GM21723 (cell line): ENCODE results near the gene CD27.

Source experiments
- ATAC-seq: cut with Tn5 transposase; IDR thresholded peaks from one replicate; pipeline ENCODE4 v1.9.1; 2021; ENCODE audit warnings: mild to moderate bottlenecking, moderate library complexity; ENCODE audit not compliant: unreplicated experiment

Gene CD27

DNA sequence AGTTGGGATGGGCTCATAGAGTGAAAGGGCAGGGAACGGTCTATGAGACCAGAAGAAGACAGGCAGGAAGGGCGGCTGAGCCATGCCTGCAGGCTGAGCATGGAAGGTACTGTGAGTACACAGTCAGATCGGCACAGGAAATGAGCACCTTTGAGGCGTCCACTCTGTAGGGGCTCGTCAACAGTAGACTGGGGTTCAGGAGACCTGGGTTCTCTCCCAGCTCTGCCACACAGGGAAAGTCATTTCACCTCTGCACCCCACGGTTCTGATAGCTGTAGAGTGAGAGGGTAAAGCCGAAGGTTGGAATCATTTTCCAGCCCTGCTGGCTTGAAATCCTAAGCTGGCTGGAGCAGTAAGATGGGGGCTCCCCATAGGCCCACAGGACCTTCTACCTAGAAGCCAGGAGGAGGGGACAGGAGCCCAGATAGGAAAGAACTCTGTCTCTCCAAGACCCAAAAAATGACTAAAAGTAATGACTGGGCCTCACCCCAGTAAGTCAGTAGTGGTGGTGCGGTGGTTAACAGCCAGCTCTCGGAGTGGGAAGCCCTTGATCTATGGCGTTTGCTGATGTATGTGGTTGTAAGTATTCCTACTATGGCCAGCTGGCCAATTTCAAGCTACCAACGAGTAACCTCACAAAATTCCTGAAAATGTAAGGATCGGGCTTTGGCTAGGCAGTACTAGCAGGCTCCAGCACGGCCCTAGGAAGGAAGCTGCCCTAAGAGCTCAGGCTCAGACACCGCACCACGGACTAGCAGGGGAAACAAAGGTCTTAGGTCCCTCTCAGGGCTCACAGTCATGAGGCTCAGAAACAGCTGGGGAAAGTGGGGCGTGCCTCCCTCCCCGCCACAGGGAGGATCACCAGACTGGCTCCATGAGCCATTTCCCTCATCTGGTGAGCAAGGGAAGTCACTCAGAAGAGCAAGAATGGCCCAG, 10.3 kb upstream of the CD27 start:
- peak; percentile 38 for ATAC-seq

DNA sequence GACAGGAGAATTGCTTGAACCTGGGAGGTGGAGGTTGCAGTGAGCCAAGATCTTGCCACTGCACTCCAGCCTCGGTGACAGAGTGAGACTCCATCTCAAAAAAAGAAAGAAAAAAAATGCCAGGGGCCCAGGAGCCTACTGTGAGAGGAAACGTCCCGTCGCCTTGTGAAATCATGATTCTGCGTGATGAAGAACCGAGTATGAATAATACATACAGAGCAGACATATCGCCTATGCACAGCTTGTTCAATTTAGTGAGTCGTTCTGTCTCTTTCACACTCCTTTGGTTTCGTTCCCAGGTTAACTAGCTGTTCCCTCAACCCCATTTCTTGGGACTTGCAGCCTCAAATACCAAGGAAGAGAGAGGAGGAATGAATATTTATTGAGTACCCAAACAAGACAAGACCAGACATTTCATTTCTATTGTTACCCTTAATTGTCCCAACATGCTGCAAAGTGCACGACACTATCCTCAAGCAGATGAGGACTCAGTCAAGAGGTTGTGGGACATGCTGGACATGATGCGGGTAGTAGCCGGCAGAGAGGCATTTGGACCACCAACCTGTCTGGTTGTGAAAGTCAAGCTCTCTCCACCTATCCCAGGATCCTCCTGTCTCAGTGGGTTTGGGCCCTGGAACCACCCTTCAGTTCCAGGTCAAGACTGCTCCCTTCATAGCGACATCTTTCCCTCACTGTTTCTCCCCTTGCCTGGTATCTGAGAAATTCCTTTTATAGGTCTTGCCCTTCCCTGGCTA, 8.6 kb upstream of the CD27 start:
- no peak for ATAC-seq

DNA sequence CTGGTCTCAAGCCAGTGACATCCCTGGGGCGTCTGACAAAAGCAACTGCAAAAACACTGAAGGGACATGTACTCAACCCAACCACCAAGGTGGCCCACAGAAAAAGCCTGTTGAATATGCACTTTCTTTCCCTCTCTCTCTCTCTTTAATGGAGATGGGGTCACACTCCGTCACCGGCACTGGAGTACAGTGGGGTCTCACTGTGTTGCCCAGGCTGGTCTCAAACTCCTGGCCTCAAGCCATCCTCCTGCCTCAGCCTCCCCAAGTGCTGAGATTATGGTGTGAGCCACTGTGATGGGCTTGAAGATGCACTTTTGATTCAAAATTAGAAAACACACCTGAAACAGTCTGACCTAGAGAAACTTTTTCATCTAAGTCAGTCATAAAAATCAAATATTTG, 7.2 kb upstream of the CD27 start:
- ATAC-seq = no peak

DNA sequence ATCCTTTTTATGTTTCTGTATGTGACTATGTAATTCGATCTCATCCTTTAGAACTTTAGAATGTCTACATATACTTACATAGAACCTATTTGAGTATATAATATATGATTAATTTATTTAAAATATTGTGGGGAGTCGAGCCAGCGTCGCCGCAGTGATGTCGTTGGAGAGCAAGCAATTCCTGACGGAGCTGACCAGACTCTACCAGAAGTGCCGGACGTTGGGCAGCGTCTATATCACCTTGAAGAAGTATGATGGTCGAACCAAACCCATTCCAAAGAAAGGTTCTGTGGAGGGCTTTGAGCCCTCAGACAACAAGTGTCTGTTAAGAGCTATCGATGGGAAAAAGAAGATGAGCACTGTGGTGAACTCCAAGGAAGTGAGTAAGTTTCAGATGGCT, 6.4 kb upstream of the CD27 start:
- ATAC-seq = no peak

DNA sequence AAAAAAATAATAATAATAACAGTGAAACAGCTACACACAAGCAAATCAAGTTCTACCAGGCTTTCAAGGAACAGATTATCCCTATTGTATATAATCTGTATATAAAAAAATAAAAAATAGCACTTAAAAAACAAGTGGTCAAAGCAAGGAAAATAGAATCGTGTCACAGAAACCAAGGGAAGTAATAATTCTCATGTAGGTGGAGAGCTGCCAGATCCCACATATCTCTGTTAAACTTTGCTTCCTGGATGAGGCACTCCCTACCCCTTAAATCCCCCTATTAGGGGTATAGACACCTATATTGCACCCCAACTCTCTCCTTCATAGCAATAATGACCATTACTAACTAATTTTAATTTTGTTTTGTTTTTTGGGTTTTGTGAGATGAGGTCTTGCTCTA, 4.4 kb upstream of the CD27 start:
- ATAC-seq = no peak

DNA sequence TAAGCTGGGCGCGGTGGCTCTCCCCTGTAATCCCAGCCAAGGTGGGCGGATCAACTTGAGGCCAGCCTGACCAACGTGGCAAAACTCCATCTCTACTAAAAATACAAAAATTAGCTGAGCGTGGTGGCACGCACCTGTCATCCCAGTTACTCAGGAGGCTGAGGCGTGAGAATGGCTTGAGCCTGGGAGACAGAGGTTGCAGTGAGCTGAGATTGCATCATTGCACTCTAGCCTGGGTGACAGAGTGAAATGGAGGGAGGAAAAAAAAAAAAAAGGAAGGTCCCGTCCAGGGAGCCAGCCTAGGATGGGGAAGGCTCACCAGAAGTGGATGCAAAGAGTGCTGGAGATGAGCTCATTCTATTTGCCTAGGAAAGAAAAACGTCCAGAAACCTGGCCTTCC, 1.9 kb upstream of the CD27 start:
- no peak for ATAC-seq

DNA sequence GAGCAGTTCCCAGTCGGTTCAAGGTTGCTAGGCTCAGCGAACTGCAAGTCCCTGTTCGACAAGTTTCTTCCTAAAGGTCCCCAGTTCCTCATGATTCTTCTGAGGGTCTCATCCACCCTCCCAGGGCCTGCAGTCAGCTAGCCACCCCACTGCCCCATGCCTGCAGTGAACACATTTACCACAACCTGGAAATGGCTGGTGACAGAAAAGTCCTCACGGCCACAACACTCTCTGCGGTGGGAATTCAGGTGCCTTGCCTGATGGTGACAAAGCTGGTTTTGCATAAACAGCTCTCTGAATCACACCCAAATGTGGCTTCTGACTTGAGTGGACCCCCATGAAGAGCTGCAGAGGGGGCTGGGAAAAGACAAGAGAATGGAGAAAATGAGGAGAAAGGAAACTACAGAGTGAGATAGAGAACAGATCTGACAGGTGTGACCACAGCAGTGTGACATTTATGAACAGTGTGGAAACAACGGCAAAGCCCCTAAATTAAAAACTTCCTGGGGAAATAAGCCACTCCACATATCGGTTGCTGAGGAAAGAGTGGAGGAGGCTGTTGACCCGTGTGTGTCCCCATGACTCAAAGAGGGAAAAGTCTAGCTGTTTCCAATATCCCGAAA, 1.3 kb upstream of the CD27 start:
- ATAC-seq = no peak

DNA sequence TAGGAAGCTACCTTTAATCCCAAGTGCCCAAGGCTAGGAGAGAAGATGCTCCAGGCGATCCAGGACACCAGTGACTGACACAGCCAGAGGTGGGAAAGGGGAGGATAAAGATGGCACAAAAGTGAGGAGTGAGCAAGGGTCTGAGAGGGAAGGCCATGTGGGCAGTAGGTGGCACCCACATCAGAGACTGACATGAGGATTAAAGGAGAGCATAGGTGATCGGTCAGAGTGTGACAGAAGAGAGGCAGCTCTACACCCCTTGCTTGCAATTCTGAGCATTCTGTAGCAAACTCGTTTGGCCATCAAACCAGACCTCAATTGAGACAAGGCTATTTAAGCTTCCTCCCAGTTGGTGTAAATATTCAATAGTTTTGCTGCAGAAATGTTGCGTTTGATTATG, 724 bp upstream of the CD27 start:
- no peak for ATAC-seq

DNA sequence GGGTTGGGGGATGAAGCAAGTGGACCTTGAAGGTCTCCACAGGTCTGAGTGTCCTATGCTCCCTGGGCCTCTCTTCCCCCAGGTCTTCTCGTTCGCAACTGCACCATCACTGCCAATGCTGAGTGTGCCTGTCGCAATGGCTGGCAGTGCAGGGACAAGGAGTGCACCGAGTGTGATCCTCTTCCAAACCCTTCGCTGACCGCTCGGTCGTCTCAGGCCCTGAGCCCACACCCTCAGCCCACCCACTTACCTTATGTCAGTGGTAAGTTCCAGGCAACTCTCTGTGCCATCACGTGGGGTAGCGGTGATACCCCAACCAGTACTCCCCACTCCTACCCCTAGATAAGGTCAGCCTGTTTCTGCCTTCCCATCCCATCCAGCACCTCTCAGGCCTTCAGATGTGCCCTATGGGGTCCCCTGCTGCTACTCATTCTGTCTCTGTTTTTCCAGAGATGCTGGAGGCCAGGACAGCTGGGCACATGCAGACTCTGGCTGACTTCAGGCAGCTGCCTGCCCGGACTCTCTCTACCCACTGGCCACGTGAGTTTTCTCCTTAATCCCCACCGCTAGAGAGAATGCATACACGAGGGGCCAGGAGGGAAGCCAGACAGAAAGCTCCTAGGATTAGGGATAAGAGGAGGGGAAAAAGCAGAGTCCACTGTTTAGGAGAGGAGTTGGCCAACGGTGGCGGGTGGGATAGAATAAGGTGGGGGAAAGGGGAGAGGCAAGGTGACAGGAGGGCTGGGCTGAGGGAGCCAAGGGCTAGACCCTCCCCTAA, 5.5 kb downstream of the CD27 start:
- ATAC-seq = no peak

DNA sequence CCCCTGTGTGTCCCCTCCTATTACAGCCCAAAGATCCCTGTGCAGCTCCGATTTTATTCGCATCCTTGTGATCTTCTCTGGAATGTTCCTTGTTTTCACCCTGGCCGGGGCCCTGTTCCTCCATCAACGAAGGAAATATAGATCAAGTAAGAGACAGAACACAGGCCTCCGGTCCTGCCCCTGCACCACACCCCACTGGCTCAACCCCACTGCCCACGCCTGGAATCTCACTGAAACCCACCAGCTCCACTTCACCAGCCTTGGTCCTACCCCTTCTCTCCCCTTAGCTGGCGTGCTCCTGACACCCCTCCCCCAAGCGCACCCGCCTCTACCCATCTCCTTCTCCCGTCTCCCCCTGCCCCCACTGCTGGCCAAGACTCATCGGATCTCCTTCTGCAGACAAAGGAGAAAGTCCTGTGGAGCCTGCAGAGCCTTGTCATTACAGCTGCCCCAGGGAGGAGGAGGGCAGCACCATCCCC, 6.2 kb downstream of the CD27 start:
- no peak for ATAC-seq

DNA sequence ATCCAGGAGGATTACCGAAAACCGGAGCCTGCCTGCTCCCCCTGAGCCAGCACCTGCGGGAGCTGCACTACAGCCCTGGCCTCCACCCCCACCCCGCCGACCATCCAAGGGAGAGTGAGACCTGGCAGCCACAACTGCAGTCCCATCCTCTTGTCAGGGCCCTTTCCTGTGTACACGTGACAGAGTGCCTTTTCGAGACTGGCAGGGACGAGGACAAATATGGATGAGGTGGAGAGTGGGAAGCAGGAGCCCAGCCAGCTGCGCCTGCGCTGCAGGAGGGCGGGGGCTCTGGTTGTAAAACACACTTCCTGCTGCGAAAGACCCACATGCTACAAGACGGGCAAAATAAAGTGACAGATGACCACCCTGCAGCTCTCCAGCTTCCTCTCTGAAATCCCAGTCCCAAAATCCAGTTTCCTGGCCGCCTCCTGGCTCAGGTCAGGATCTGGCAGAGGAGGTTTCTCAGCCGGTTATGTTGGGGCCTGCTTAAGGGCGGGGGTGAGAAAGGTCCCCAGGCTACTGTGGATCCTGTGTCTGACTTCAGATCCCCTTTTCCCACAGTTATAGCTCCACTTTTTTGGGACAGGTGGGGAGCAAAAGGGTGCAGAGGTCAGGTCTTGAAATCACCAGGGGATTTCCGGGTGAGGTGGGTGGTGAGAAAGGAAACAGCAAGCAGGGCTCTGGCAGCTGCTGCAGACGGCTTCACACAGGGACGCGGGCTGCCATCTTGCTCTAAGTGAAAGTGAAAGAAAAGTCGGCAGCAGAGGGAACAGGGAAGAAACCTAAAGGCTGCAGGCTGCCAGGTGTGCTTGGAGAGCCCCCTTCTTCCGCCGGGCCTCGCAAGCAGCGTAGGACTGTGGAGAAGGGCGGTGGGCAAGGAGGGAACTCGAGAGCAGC, 6.8 kb downstream of the CD27 start, which contains the start of gene TAPBPL:
TAPBPL (plus strand) TSS at position 695 of the 897 bp plus-strand sequence. CDS start 207 bp downstream, outside the sequence.
- ATAC-seq = peak; percentile 61

DNA sequence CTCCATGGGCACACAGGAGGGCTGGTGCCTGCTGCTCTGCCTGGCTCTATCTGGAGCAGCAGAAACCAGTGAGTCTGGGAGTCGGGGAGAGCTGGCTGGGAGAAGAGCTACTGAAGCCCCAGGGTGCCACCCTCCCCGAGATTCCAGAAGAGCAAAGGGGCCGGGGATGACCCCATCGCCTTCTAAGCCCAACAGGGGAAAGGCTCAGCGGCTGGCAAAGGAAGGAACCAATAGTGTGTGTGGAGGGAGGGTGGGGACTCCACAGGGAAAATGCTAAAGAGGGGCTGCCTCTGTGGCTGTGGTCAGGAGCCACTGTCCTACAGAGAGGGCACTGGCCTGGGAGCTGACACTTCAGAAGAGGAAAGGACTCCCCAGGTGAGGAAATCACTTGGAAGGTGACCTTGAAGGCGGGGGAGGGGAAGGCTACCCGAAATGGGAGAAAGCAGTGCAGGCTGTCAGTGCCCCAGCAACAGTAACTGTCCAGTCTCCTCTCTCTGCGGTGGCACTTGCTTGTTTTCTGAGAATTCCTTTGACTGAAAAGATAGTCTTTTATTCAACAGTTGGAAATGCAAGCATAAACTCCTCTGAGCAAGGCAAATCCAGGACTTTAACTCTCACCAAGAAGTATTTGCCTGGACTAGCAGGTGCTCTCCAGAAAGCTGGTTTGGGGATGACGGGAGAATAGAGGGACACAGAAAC, 7.6 kb downstream of the CD27 start:
- ATAC-seq = peak; percentile 7

DNA sequence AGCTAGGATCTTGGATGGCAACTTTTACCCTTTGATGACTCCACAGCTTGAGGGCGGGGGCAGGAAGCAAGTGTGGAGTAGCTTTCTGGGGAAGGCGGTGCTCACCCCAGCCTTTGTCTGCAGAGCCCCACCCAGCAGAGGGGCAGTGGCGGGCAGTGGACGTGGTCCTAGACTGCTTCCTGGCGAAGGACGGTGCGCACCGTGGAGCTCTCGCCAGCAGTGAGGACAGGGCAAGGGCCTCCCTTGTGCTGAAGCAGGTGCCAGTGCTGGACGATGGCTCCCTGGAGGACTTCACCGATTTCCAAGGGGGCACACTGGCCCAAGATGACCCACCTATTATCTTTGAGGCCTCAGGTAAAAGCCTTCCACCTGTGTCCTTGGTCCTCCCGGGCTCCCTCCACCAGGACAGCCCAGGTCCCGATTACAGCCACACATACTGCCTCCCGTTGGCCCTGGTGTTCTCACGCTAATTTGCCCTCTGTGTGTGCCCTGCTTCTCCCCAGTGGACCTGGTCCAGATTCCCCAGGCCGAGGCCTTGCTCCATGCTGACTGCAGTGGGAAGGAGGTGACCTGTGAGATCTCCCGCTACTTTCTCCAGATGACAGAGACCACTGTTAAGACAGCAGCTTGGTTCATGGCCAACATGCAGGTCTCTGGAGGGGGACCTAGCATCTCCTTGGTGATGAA, 8.3 kb downstream of the CD27 start:
- no peak for ATAC-seq

DNA sequence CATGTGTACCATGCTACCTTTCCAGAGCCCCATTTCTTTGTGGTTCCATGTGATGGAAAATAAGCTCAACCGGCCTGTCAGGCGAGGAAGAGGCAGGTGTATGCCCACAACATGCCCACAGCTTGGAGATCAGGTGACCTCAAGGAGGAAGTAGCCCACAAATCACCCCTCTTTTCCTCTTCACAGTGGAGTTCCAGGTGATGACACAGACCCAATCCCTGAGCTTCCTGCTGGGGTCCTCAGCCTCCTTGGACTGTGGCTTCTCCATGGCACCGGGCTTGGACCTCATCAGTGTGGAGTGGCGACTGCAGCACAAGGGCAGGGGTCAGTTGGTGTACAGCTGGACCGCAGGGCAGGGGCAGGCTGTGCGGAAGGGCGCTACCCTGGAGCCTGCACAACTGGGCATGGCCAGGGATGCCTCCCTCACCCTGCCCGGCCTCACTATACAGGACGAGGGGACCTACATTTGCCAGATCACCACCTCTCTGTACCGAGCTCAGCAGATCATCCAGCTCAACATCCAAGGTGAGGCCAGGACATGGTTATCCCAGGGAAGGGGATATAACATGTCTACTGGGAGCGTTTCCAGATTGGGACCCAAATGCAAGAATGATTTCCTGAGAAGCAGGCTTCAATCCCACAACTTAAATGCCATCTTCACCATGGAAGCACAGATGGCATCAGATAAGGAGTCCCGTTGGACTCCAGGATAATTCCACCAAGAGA, 12.6 kb downstream of the CD27 start:
- ATAC-seq = no peak

DNA sequence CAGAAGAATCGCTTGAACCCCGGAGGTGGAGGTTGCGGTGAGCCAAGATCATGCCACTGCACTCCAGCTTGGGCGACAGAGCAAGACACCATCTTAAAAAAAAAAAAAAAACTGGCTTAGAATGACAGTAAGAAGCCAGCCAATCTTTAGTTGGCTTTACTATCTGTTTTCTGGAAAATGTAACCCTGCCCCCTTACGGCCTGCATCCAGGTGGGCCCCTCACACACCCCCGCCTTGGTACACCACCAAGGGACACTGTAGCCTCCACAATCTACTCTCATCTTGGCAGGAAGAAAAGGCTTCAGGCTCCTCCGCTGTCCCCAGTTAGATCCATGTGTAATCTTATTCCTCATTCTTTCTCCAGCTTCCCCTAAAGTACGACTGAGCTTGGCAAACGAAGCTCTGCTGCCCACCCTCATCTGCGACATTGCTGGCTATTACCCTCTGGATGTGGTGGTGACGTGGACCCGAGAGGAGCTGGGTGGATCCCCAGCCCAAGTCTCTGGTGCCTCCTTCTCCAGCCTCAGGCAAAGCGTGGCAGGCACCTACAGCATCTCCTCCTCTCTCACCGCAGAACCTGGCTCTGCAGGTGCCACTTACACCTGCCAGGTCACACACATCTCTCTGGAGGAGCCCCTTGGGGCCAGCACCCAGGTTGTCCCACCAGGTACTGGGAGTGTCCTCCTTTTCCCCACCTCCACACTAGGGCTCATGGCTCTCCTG, 13.7 kb downstream of the CD27 start:
- ATAC-seq = no peak

DNA sequence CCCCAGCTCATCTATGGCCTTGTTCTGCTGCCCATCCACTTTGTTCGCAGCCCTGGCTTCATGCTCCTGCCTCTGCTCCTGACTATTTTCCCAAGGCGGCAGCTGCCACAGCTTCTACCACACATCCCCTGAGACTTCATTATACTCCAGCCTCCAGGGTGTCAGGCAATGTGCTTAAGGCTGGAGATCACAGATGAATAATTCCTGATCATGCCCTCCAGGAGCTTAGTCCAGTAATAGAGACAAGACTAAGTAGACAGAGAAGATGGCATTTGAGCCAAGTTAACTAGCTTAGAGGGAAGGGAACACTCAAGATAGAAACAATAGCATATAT, 14.2 kb downstream of the CD27 start:
- ATAC-seq = no peak

DNA sequence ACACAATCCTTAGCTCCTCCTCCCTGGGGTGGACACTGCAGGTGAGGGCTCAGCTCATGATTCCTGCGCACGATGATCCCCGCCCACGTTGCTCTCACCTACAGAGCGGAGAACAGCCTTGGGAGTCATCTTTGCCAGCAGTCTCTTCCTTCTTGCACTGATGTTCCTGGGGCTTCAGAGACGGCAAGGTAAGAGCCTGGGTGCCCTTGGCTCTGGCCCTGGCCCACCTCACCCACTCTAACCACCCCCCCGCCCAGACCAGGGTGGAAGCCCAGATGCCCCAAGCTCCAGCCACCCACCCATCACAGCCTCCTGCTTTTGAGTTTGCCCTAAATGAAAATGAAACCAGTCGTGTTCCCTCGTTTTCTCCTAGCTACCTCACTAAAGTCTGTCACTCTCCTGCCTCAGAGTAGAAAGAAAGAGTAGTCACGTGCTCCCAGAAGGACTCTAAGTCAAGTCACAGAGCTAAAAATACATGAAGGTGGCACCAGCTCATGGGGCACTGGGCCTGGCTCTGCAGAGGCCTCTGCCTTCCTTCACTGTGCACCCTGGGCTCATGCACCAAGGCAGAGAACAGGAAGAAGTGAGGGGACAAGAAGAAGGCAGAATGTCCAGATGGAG, 16.1 kb downstream of the CD27 start:
- no peak for ATAC-seq
